HepG2 (cell line): ENCODE data around the gene ATAD1. TPM values are rescaled to one million over a fixed set of nuclear protein-coding genes. Genes with fewer than 3 reads are reported as not detected.
"Not testable (repeated sequence)": the region's sequence is repeated elsewhere in the genome, so short reads cannot be mapped to it uniquely, and the experiment has no call there.

Experiments used
- CREB1 ChIP-seq, 2 experiments: fragments of 450-650 bp in 1 of 2; IDR thresholded peaks; 2 replicates each; pipeline ENCODE4 v1.6.1; 2016 to 2017; ENCODE audit warnings: control low read depth in 1 of 2, mild to moderate bottlenecking in 1 of 2, missing compliant biosample characterization in 1 of 2, missing genetic modification characterization in 1 of 2
- EHMT2 ChIP-seq: fragments of 200-600 bp; sonication (generic); IDR thresholded peaks from 2 replicates; pipeline ENCODE4 v1.7.0; 2017; ENCODE audit warnings: antibody characterized with exemption, low read depth, low read length, borderline replicate concordance
- ELF3 ChIP-seq: IDR thresholded peaks from 2 replicates; pipeline ENCODE4 v1.6.1; 2016; ENCODE audit warnings: missing genetic modification reagents, missing compliant biosample characterization
- EP300 ChIP-seq, 3 experiments: sonication (generic) in 1 of 3; formaldehyde crosslinking in 1 of 3; IDR thresholded peaks; 2 replicates each; pipeline versions ENCODE4 v1.5.1 to v1.6.1; 2011 to 2020; ENCODE audit warnings: low read depth in 2 of 3, low read length in 2 of 3, borderline replicate concordance in 1 of 3, improper control_type of control experiment in 1 of 3, mild to moderate bottlenecking in 1 of 3, missing genetic modification reagents in 1 of 3, moderate library complexity in 1 of 3
- FOXA1 ChIP-seq, 2 experiments: fragments of 450-650 bp in 1 of 2; sonication (generic) in 1 of 2; formaldehyde crosslinking in 1 of 2; IDR thresholded peaks; 2 replicates each; pipeline versions ENCODE4 v1.4.0 to v1.6.1; 2016 to 2020; ENCODE audit warnings: missing genetic modification reagents in 1 of 2
- GATAD2A ChIP-seq: IDR thresholded peaks from 2 replicates; pipeline ENCODE4 v1.6.1; 2016
- HMG20A ChIP-seq: IDR thresholded peaks from 2 replicates; pipeline ENCODE4 v1.6.1; 2016; ENCODE audit warnings: borderline replicate concordance
- POGZ ChIP-seq: sonication (generic); formaldehyde crosslinking; IDR thresholded peaks from 2 replicates; pipeline ENCODE4 v1.4.0; 2020; ENCODE audit warnings: mild to moderate bottlenecking, missing genetic modification reagents
- RCOR2 ChIP-seq: IDR thresholded peaks from 2 replicates; pipeline ENCODE4 v1.6.1; 2016; ENCODE audit warnings: missing biosample characterization, missing genetic modification reagents
- SMAD3 ChIP-seq: sonication (generic); formaldehyde crosslinking; IDR thresholded peaks from 2 replicates; pipeline ENCODE4 v1.4.0; 2020; ENCODE audit warnings: missing genetic modification reagents
- TBX2 ChIP-seq: sonication (generic); formaldehyde crosslinking; IDR thresholded peaks from 2 replicates; pipeline ENCODE4 v1.5.0; 2020; ENCODE audit warnings: missing genetic modification reagents, mild to moderate bottlenecking, borderline replicate concordance
- THAP11 ChIP-seq: IDR thresholded peaks from 2 replicates; pipeline ENCODE4 v1.6.1; 2016; ENCODE audit warnings: missing biosample characterization, missing genetic modification reagents
- ZBTB42 ChIP-seq: sonication (generic); formaldehyde crosslinking; IDR thresholded peaks from 2 replicates; pipeline ENCODE4 v1.5.0; 2020; ENCODE audit warnings: mild to moderate bottlenecking, missing genetic modification reagents
- ZNF12 ChIP-seq: sonication (generic); formaldehyde crosslinking; IDR thresholded peaks from 2 replicates; pipeline ENCODE4 v1.5.0; 2020; ENCODE audit warnings: missing genetic modification reagents
- ZNF501 ChIP-seq: sonication (generic); formaldehyde crosslinking; IDR thresholded peaks from 2 replicates; pipeline ENCODE4 v1.5.1; 2020; ENCODE audit warnings: mild to moderate bottlenecking, moderate library complexity, missing genetic modification reagents
- ZNF644 ChIP-seq: IDR thresholded peaks from 2 replicates; pipeline ENCODE4 v1.6.1; 2016; ENCODE audit warnings: low read depth
- ZNF687 ChIP-seq: sonication (generic); formaldehyde crosslinking; IDR thresholded peaks from 2 replicates; pipeline ENCODE4 v1.5.1; 2020; ENCODE audit warnings: mild to moderate bottlenecking, missing genetic modification reagents, moderate library complexity
- ZNF878 ChIP-seq: sonication (generic); formaldehyde crosslinking; IDR thresholded peaks from 2 replicates; pipeline ENCODE4 v1.8.1; 2023; ENCODE audit warnings: mild to moderate bottlenecking, missing genetic modification reagents, moderate library complexity
- polyA plus RNA-seq, 8 experiments: library from polyadenylated mRNA; depleted of rRNA in 3 of 8; stranded (reverse) in 7 of 8; unstranded in 1 of 8; fragments of >200 nt; fragmentation: Illumina TruSeq in 4 of 8; extraction: Trizol in 4 of 8; gene quantifications; 2 replicates each; pipeline versions ENCODE4 v1.2.1 to v1.2.3, GENCODE V29; 2011 to 2016; ENCODE audit warnings: low read depth in 4 of 8, missing spikeins in 1 of 8, mixed read lengths in 1 of 8; ENCODE audit not compliant: insufficient read depth in 1 of 8
- total RNA-seq, 5 experiments: library from RNA; depleted of rRNA; stranded (reverse); fragments of >200 nt; fragmentation: Illumina TruSeq; extraction: Trizol; gene quantifications; 2 replicates each; pipeline ENCODE4 v1.2.3, GENCODE V29; 2016; ENCODE audit warnings: low read depth in 1 of 5
- TF ChIP-seq, protein P1 (sequence below): sonication (generic); formaldehyde crosslinking; IDR thresholded peaks from 2 replicates; pipeline ENCODE4 v1.5.0; 2020; ENCODE audit warnings: mild to moderate bottlenecking, missing genetic modification reagents
- TF ChIP-seq, protein P2 (sequence below): IDR thresholded peaks from 2 replicates; pipeline ENCODE4 v1.6.1; 2016; ENCODE audit warnings: low read depth, borderline replicate concordance
- TF ChIP-seq, protein P3 (sequence below): IDR thresholded peaks from 2 replicates; pipeline ENCODE4 v1.6.1; 2016; ENCODE audit warnings: mild to moderate bottlenecking

ATAD1 gene
- total and polyA plus RNA-seq, 2 of the 13 experiments (the other 11 are each of a cell fraction or from before 2014, with no cell fraction given), result 14.9 to 28.2 TPM

DNA sequence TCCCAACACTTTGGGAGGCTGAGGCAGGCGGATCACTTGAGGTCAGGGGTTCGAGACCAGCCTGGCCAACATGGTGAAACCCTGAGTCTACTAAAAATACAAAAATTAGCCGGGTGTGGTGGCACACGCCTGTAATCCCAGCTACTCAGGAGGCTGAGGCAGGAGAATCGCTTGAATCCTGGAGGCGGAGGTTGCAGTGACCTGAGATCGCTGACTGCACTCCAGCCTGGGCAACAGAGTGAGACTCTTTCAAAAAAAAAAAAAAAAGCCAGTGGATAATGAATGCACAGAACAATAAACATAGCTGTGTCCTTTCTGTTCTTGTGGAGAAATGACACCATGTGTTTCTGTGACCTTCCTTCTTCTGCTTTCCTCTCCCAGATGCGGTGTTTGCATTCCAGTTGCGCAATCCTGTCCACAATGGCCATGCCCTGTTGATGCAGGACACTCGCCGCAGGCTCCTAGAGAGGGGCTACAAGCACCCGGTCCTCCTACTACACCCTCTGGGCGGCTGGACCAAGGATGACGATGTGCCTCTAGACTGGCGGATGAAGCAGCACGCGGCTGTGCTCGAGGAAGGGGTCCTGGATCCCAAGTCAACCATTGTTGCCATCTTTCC lies 74.9 kb downstream of the ATAD1 start (continued):
- TF ChIP-seq, protein P1, sequence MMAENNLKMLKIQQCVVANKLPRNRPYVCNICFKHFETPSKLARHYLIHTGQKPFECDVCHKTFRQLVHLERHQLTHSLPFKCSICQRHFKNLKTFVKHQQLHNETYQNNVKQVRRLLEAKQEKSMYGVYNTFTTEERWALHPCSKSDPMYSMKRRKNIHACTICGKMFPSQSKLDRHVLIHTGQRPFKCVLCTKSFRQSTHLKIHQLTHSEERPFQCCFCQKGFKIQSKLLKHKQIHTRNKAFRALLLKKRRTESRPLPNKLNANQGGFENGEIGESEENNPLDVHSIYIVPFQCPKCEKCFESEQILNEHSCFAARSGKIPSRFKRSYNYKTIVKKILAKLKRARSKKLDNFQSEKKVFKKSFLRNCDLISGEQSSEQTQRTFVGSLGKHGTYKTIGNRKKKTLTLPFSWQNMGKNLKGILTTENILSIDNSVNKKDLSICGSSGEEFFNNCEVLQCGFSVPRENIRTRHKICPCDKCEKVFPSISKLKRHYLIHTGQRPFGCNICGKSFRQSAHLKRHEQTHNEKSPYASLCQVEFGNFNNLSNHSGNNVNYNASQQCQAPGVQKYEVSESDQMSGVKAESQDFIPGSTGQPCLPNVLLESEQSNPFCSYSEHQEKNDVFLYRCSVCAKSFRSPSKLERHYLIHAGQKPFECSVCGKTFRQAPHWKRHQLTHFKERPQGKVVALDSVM (CRISPR knock-in tag), result peak; percentile 74
- TF ChIP-seq ZNF644 (peak; percentile 99), FOXA1 (CRISPR knock-in tag; IDR thresholded peaks at IDR 0.05) (peak; percentile 87), ZBTB42 (CRISPR knock-in tag) (peak; percentile 65; the same call in 1 of the 2 replicates), SMAD3 (CRISPR knock-in tag) (0 out of 2 replicates have a peak, but pooled peaks have one; percentile 23), POGZ (CRISPR knock-in tag) (peak; percentile 84), EP300 (IDR thresholded peaks at IDR 0.05; ENCODE audit: low read depth in 2 of 2, low read length in 2 of 2) (peak in 1 of 2 experiments; percentile 53; a peak in 1 of 4 replicates), ZNF687 (CRISPR knock-in tag) (peak; percentile 51), HMG20A (CRISPR knock-in tag) (peak; percentile 73; the same call in 1 of the 2 replicates), ZNF501 (CRISPR knock-in tag) (peak; percentile 38; the same call in 1 of the 2 replicates), ZNF878 (0 out of 2 replicates have a peak, but pooled peaks have one; percentile 33), EHMT2 (peak; percentile 79), ELF3 (CRISPR knock-in tag) (peak; percentile 78), THAP11 (CRISPR knock-in tag) (0 out of 2 replicates have a peak, but pooled peaks have one; percentile 18), GATAD2A (peak; percentile 77), TBX2 (peak; percentile 70; the same call in 1 of the 2 replicates), ZNF12 (CRISPR knock-in tag) (peak; percentile 66; the same call in 1 of the 2 replicates), RCOR2 (peak; percentile 63; the same call in 1 of the 2 replicates), CREB1 (CRISPR knock-in tag; IDR thresholded peaks at IDR 0.05) (peak; percentile 36; the same call in 1 of the 2 replicates)
- TF ChIP-seq FOXA1 (IDR thresholded peaks at IDR 0.05); EP300 (CRISPR knock-in tag; IDR thresholded peaks at IDR 0.05; ENCODE audit: borderline replicate concordance); CREB1 (IDR thresholded peaks at IDR 0.05): not testable (repeated sequence)
- TF ChIP-seq, protein P2, sequence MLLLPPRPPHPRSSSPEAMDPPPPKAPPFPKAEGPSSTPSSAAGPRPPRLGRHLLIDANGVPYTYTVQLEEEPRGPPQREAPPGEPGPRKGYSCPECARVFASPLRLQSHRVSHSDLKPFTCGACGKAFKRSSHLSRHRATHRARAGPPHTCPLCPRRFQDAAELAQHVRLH (CRISPR knock-in tag), result 0 out of 2 replicates have a peak, but pooled peaks have one; percentile 32
- TF ChIP-seq, protein P3, sequence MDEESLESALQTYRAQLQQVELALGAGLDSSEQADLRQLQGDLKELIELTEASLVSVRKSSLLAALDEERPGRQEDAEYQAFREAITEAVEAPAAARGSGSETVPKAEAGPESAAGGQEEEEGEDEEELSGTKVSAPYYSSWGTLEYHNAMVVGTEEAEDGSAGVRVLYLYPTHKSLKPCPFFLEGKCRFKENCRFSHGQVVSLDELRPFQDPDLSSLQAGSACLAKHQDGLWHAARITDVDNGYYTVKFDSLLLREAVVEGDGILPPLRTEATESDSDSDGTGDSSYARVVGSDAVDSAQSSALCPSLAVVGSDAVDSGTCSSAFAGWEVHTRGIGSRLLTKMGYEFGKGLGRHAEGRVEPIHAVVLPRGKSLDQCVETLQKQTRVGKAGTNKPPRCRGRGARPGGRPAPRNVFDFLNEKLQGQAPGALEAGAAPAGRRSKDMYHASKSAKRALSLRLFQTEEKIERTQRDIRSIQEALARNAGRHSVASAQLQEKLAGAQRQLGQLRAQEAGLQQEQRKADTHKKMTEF (CRISPR knock-in tag), result peak; percentile 70
